ENCODE results near the gene FBXO40. TPM values are rescaled to one million over a fixed set of nuclear protein-coding genes. Genes with fewer than 3 reads are reported as not detected.

FBXO40 gene
- total RNA-seq, 1 donor from 2014 or later = not detected

GRCh38 chr3:121660356-121661171, 67.4 kb downstream of the FBXO40 start, which contains the start of gene HCLS1:
Gene HCLS1 (minus strand): TSS chr3:121660903. CDS start chr3:121658347, 2,556 bp downstream.
- TF ChIP-seq CTCF (IDR thresholded peaks at IDR 0.05; ENCODE audit: partially characterized antibody, unreplicated experiment) = no peak
- no peak for DNase-seq
- no peak within 1 kb of the TSS for H3K27ac Mint-ChIP-seq (ENCODE audit: unreplicated experiment)
- H3K36me3 Mint-ChIP-seq (ENCODE audit: unreplicated experiment) = peaks cover 4% of the 10 kb centered on the region
- H3K27me3 Mint-ChIP-seq (ENCODE audit: unreplicated experiment) = no peaks in the 10 kb centered on the region
- H3K4me3 Mint-ChIP-seq (ENCODE audit: unreplicated experiment) = no peak within 1 kb of the TSS
- H3K4me1 Mint-ChIP-seq (ENCODE audit: low read depth, unreplicated experiment) = no peaks in the 10 kb centered on the region
- H3K9me3 Mint-ChIP-seq (ENCODE audit: unreplicated experiment) = no peaks in the 10 kb centered on the region

DNA sequence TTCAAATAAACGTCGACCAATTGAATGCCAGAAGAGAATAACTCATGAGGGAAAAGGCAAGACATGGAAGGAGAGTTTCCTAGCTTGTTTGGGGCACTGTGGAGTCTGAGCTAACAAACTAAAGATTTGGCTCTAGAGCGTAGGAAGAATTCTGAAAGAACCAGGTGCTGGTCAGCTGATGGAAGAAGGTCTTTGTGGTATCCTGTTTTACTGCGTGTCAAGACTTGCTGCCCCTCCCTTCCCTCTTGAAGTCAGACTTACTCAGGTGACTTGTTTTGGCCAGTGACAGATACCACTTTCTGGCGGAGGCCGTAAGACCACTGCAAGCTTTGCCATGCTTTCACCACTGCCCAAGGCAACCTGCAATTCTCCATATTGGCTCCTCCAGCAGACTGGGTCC, 68.2 kb downstream of the FBXO40 start:
- TF ChIP-seq CTCF (IDR thresholded peaks at IDR 0.05; ENCODE audit: partially characterized antibody, unreplicated experiment) = no peak
- no peaks in the 10 kb centered on the region for H3K9me3 Mint-ChIP-seq (ENCODE audit: unreplicated experiment)
- no peaks in the 10 kb centered on the region for H3K4me1 Mint-ChIP-seq (ENCODE audit: low read depth, unreplicated experiment)
- no peak for DNase-seq
- peaks cover 10% of the 10 kb centered on the region for H3K36me3 Mint-ChIP-seq (ENCODE audit: unreplicated experiment)
- no peak overlapping the region for H3K4me3 Mint-ChIP-seq (ENCODE audit: unreplicated experiment)
- no peaks in the 10 kb centered on the region for H3K27me3 Mint-ChIP-seq (ENCODE audit: unreplicated experiment)
- H3K27ac Mint-ChIP-seq (ENCODE audit: unreplicated experiment) = no peak overlapping the region

DNA sequence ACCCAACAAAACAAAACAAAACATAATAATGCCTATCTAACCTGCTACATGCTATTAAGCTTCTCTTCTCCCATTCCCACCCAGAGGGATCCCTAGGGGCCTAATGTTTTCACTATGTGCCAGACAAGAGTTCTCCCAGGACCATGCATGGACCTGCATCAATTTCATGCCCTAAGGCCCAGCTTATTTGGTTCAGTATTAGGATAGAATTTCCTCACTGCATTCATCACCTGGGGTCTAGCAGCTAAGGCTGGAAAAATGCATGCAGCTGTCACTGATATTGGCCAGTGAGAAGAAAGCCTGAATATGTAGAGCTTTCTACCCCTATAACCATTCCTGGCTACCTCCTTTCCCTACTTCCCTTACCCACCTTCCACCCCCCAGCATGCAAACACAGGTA, 69.6 kb downstream of the FBXO40 start:
- Mint-ChIP-seq H3K9me3 (ENCODE audit: unreplicated experiment) (no peaks in the 10 kb centered on the region), H3K27ac (ENCODE audit: unreplicated experiment) (no peak overlapping the region), H3K4me1 (ENCODE audit: low read depth, unreplicated experiment) (no peaks in the 10 kb centered on the region), H3K36me3 (ENCODE audit: unreplicated experiment) (peaks cover 10% of the 10 kb centered on the region), H3K27me3 (ENCODE audit: unreplicated experiment) (no peaks in the 10 kb centered on the region), H3K4me3 (ENCODE audit: unreplicated experiment) (no peak overlapping the region)
- no peak for DNase-seq
- TF ChIP-seq CTCF (IDR thresholded peaks at IDR 0.05; ENCODE audit: partially characterized antibody, unreplicated experiment) = no peak

- Mint-ChIP-seq H3K36me3 (ENCODE audit: unreplicated experiment) (peaks cover 10% of the 10 kb centered on the region), H3K9me3 (ENCODE audit: unreplicated experiment) (no peaks in the 10 kb centered on the region), H3K4me1 (ENCODE audit: low read depth, unreplicated experiment) (no peaks in the 10 kb centered on the region), H3K27ac (ENCODE audit: unreplicated experiment) (no peak overlapping the region), H3K27me3 (ENCODE audit: unreplicated experiment) (no peaks in the 10 kb centered on the region), H3K4me3 (ENCODE audit: unreplicated experiment) (no peak overlapping the region)
- no peak for DNase-seq
- no peak for TF ChIP-seq CTCF (IDR thresholded peaks at IDR 0.05; ENCODE audit: partially characterized antibody, unreplicated experiment)
Observed at GRCh38 chr3:121663171-121663847, 70.1 kb downstream of the FBXO40 start.

- H3K4me1 Mint-ChIP-seq (ENCODE audit: low read depth, unreplicated experiment) = no peaks in the 10 kb centered on the region
- H3K4me3 Mint-ChIP-seq (ENCODE audit: unreplicated experiment) = no peak overlapping the region
- H3K27me3 Mint-ChIP-seq (ENCODE audit: unreplicated experiment) = no peaks in the 10 kb centered on the region
- no peak for DNase-seq
- TF ChIP-seq CTCF (IDR thresholded peaks at IDR 0.05; ENCODE audit: partially characterized antibody, unreplicated experiment) = no peak
- no peak overlapping the region for H3K27ac Mint-ChIP-seq (ENCODE audit: unreplicated experiment)
- peaks cover 10% of the 10 kb centered on the region for H3K36me3 Mint-ChIP-seq (ENCODE audit: unreplicated experiment)
- H3K9me3 Mint-ChIP-seq (ENCODE audit: unreplicated experiment) = no peaks in the 10 kb centered on the region
Observed at GRCh38 chr3:121665488-121665887, 72.3 kb downstream of the FBXO40 start.
